CD8-positive, alpha-beta memory T cell (primary cell): ENCODE data around the gene SPATA31D1. TPM values are rescaled to one million over a fixed set of nuclear protein-coding genes. Genes with fewer than 3 reads are reported as not detected.
"Not testable (repeated sequence)": the region's sequence is repeated elsewhere in the genome, so short reads cannot be mapped to it uniquely, and the experiment has no call there.

ENCODE experiments used
- CTCF ChIA-PET: fragments of 350-600 bp; sonication (Branson Sonifier 250); formaldehyde crosslinking; loops from one replicate; lab custom pipeline; 2021; ENCODE audit warnings: antibody characterized with exemption; lab: Charles Lee
- POLR2A ChIA-PET: fragments of 350-600 bp; sonication (Branson Sonifier 250); formaldehyde crosslinking; loops from one replicate; lab custom pipeline; 2021; ENCODE audit warnings: antibody characterized with exemption; lab: Charles Lee
- DNase-seq, 5 donors: peaks; one replicate each; pipeline versions ENCODE4 v3.0.0 to v3.0.0-alpha.2; 2020 to 2022; ENCODE audit warnings: mixed read lengths in 1 of 5
- H3K27ac ChIP-seq: one replicate; pipeline ENCODE4 v1.7.0; 2013; ENCODE audit warnings: low read depth, mild to moderate bottlenecking, low read length, moderate library complexity
- H3K27me3 ChIP-seq: 2 replicates; pipeline ENCODE4 v1.7.0; 2013; ENCODE audit warnings: low read length, mild to moderate bottlenecking; ENCODE audit not compliant: insufficient read depth, poor library complexity, severe bottlenecking
- H3K36me3 ChIP-seq: 2 replicates; pipeline ENCODE4 v1.7.0; 2013; ENCODE audit warnings: mild to moderate bottlenecking, low read length, moderate library complexity; ENCODE audit not compliant: insufficient read depth
- H3K4me1 ChIP-seq: 2 replicates; pipeline ENCODE4 v1.7.0; 2013; ENCODE audit warnings: mild to moderate bottlenecking, low read length, moderate library complexity; ENCODE audit not compliant: insufficient read depth
- H3K4me3 ChIP-seq: 2 replicates; pipeline ENCODE4 v1.7.0; 2013; ENCODE audit warnings: mild to moderate bottlenecking, low read length
- H3K9me3 ChIP-seq: 2 replicates; pipeline ENCODE4 v1.7.0; 2013; ENCODE audit warnings: mild to moderate bottlenecking, low read length
- H3K27ac Mint-ChIP-seq, 8 donors: one replicate each; pipeline ENCODE4 v1.8.0; 2020 to 2021; ENCODE audit warnings: mixed read lengths in 8 of 8, mild to moderate bottlenecking in 6 of 8, inconsistent platforms in 3 of 8, moderate library complexity in 3 of 8
- H3K27me3 Mint-ChIP-seq, 2 donors: one replicate each; pipeline ENCODE4 v1.8.0; 2020 to 2021; ENCODE audit warnings: mixed read lengths in 2 of 2, mild to moderate bottlenecking in 1 of 2, moderate library complexity in 1 of 2
- H3K36me3 Mint-ChIP-seq, 3 donors: one replicate each; pipeline ENCODE4 v1.8.0; 2020 to 2021; ENCODE audit warnings: mixed read lengths in 3 of 3, inconsistent platforms in 1 of 3, mild to moderate bottlenecking in 1 of 3
- H3K4me1 Mint-ChIP-seq, 3 donors: one replicate each; pipeline ENCODE4 v1.8.0; 2020 to 2021; ENCODE audit warnings: mixed read lengths in 3 of 3, inconsistent platforms in 1 of 3, mild to moderate bottlenecking in 1 of 3
- H3K4me3 Mint-ChIP-seq, 7 donors: one replicate each; pipeline ENCODE4 v1.8.0; 2020 to 2021; ENCODE audit warnings: mixed read lengths in 7 of 7, mild to moderate bottlenecking in 6 of 7, moderate library complexity in 4 of 7, inconsistent platforms in 2 of 7
- H3K9me3 Mint-ChIP-seq, 5 donors: one replicate each; pipeline ENCODE4 v1.8.0; 2020 to 2022; ENCODE audit warnings: mixed read lengths in 5 of 5, mild to moderate bottlenecking in 3 of 5, moderate library complexity in 2 of 5, inconsistent platforms in 1 of 5
- polyA plus RNA-seq: library from polyadenylated mRNA; unstranded; fragments of 300-500 nt; fragmentation: Illumina TruSeq; gene quantifications from one replicate; pipeline ENCODE4 v1.2.3, GENCODE V29; 2021
- total RNA-seq, 2 experiments: library from RNA; stranded (reverse); gene quantifications; one replicate each; pipeline ENCODE4 v1.2.3, GENCODE V29; 2021

Gene SPATA31D1
- not detected for total RNA-seq
- polyA plus RNA-seq, result not detected

GRCh38 chr9:81988472-81988871, at the start of gene SPATA31D1:
TSS of gene SPATA31D1 (plus strand) at chr9:81988772. CDS start at chr9:81988819, 47 bp downstream.
- H3K27ac Mint-ChIP-seq, result peak within 1 kb of the TSS in 1 of 8 donors; percentile 22
- H3K27me3 Mint-ChIP-seq, result not testable (repeated sequence)

GRCh38 chr9:81943393-81943792, 45.2 kb upstream of the SPATA31D1 start, which contains the start of gene SPATA31D3:
TSS of gene SPATA31D3 (plus strand) at chr9:81943500. CDS start at chr9:81943586, 86 bp downstream.
- H3K4me3 ChIP-seq, H3K4me1 Mint-ChIP-seq, CTCF ChIA-PET, H3K27ac Mint-ChIP-seq, H3K9me3 ChIP-seq, H3K27ac ChIP-seq, POLR2A ChIA-PET, H3K27me3 Mint-ChIP-seq, H3K36me3 Mint-ChIP-seq, H3K27me3 ChIP-seq, DNase-seq, H3K9me3 Mint-ChIP-seq, H3K36me3 ChIP-seq, H3K4me1 ChIP-seq, H3K4me3 Mint-ChIP-seq: not testable (repeated sequence)

More at GRCh38 chr9:81988472-81988871, at the start of gene SPATA31D1:
- H3K4me1 ChIP-seq, H3K36me3 ChIP-seq, H3K27me3 ChIP-seq, H3K4me3 ChIP-seq, POLR2A ChIA-PET, CTCF ChIA-PET, DNase-seq, H3K4me1 Mint-ChIP-seq, H3K27ac ChIP-seq, H3K9me3 ChIP-seq, H3K4me3 Mint-ChIP-seq, H3K36me3 Mint-ChIP-seq: not testable (repeated sequence)
- H3K9me3 Mint-ChIP-seq, result peaks cover 3 to 10% (median 6%) of the 10 kb centered on the region in 5 donors

- CTCF ChIA-PET, H3K36me3 ChIP-seq, H3K27ac ChIP-seq, H3K4me1 Mint-ChIP-seq, H3K27me3 ChIP-seq, H3K4me3 ChIP-seq, DNase-seq, H3K27me3 Mint-ChIP-seq, H3K4me3 Mint-ChIP-seq, H3K36me3 Mint-ChIP-seq, H3K4me1 ChIP-seq, H3K27ac Mint-ChIP-seq, POLR2A ChIA-PET, H3K9me3 ChIP-seq: not testable (repeated sequence)
- H3K9me3 Mint-ChIP-seq, result peaks cover 0 to 14% (median 3%) of the 10 kb centered on the region in 5 donors
Measured at GRCh38 chr9:81948650-81949049, 39.9 kb upstream of the SPATA31D1 start.

- POLR2A ChIA-PET, result no interaction called here
- no peak for DNase-seq
- Mint-ChIP-seq H3K4me1 (no peaks in the 10 kb centered on the region), H3K4me3 (no peak overlapping the region), H3K27ac (no peak overlapping the region), H3K36me3 (peaks cover 0 to 16% (median 0%) of the 10 kb centered on the region in 3 donors), H3K9me3 (peaks cover 14 to 29% (median 25%) of the 10 kb centered on the region in 5 donors), H3K27me3 (no peaks in the 10 kb centered on the region)
- Histone ChIP-seq H3K27me3 (no peaks in the 10 kb centered on the region), H3K27ac (no peak overlapping the region), H3K9me3 (no peaks in the 10 kb centered on the region), H3K4me1 (no peaks in the 10 kb centered on the region), H3K36me3 (no peaks in the 10 kb centered on the region), H3K4me3 (no peak overlapping the region)
- CTCF ChIA-PET, result no interaction called here
Measured at GRCh38 chr9:81953096-81953495, 35.5 kb upstream of the SPATA31D1 start.

- H3K27me3 Mint-ChIP-seq, result no peaks in the 10 kb centered on the region
- H3K36me3 Mint-ChIP-seq, result peaks cover 0 to 16% (median 0%) of the 10 kb centered on the region in 3 donors
- ChIA-PET POLR2A (no interaction called here), CTCF (no interaction called here)
- H3K4me3 Mint-ChIP-seq, result no peak overlapping the region
- Histone ChIP-seq H3K4me1 (no peaks in the 10 kb centered on the region), H3K9me3 (no peaks in the 10 kb centered on the region), H3K27me3 (no peaks in the 10 kb centered on the region), H3K27ac (no peak overlapping the region), H3K36me3 (no peaks in the 10 kb centered on the region), H3K4me3 (no peak overlapping the region)
- H3K9me3 Mint-ChIP-seq, result peaks cover 18 to 30% (median 28%) of the 10 kb centered on the region in 5 donors
- DNase-seq, result no peak
- no peak overlapping the region for H3K27ac Mint-ChIP-seq
- no peaks in the 10 kb centered on the region for H3K4me1 Mint-ChIP-seq
Measured at GRCh38 chr9:81955625-81956024, 32.9 kb upstream of the SPATA31D1 start.

GRCh38 chr9:81964218-81965171, 24.1 kb upstream of the SPATA31D1 start:
- no peak for DNase-seq
- H3K27ac Mint-ChIP-seq, result no peak overlapping the region
- CTCF ChIA-PET, result no interaction called here

GRCh38 chr9:81968026-81968425, 20.5 kb upstream of the SPATA31D1 start:
- Histone ChIP-seq H3K4me3 (no peak overlapping the region), H3K4me1 (no peaks in the 10 kb centered on the region), H3K27me3 (no peaks in the 10 kb centered on the region), H3K9me3 (no peaks in the 10 kb centered on the region), H3K27ac (no peak overlapping the region), H3K36me3 (no peaks in the 10 kb centered on the region)
- no peak for DNase-seq
- H3K27me3 Mint-ChIP-seq, result peaks cover 0 to 1% of the 10 kb centered on the region in 2 donors
- ChIA-PET POLR2A (no interaction called here), CTCF (no interaction called here)
- H3K9me3 Mint-ChIP-seq, result peaks cover 0 to 11% (median 1%) of the 10 kb centered on the region in 5 donors
- no peak overlapping the region for H3K27ac Mint-ChIP-seq
- H3K4me3 Mint-ChIP-seq, result no peak overlapping the region
- H3K36me3 Mint-ChIP-seq, result no peaks in the 10 kb centered on the region
- H3K4me1 Mint-ChIP-seq, result no peaks in the 10 kb centered on the region

More at GRCh38 chr9:81964218-81965171, 24.1 kb upstream of the SPATA31D1 start:
- Mint-ChIP-seq H3K9me3 (peaks cover 0 to 9% (median 1%) of the 10 kb centered on the region in 5 donors), H3K4me1 (no peaks in the 10 kb centered on the region), H3K27me3 (peaks cover 0 to 1% of the 10 kb centered on the region in 2 donors), H3K4me3 (no peak overlapping the region), H3K36me3 (no peaks in the 10 kb centered on the region)
- Histone ChIP-seq H3K36me3 (no peaks in the 10 kb centered on the region), H3K4me3 (no peak overlapping the region), H3K4me1 (no peaks in the 10 kb centered on the region), H3K27ac (no peak overlapping the region), H3K27me3 (no peaks in the 10 kb centered on the region), H3K9me3 (no peaks in the 10 kb centered on the region)
- POLR2A ChIA-PET, result no interaction called here

GRCh38 chr9:81969971-81970370, 18.6 kb upstream of the SPATA31D1 start:
- no peaks in the 10 kb centered on the region for H3K36me3 Mint-ChIP-seq
- no peak overlapping the region for H3K27ac ChIP-seq
- H3K4me3 ChIP-seq, result no peak overlapping the region
- ChIA-PET CTCF (no interaction called here), POLR2A (no interaction called here)
- peaks cover 0 to 18% (median 1%) of the 10 kb centered on the region in 5 donors for H3K9me3 Mint-ChIP-seq
- no peaks in the 10 kb centered on the region for H3K4me1 Mint-ChIP-seq
- H3K27me3 ChIP-seq, result no peaks in the 10 kb centered on the region
- DNase-seq, result no peak
- H3K4me1 ChIP-seq, result no peaks in the 10 kb centered on the region
- H3K36me3 ChIP-seq, result no peaks in the 10 kb centered on the region
- H3K4me3 Mint-ChIP-seq, result no peak overlapping the region
- peaks cover 0 to 1% of the 10 kb centered on the region in 2 donors for H3K27me3 Mint-ChIP-seq
- no peaks in the 10 kb centered on the region for H3K9me3 ChIP-seq
- no peak overlapping the region for H3K27ac Mint-ChIP-seq
